Left colon (tissue), 2 donors: ENCODE measurements around the gene COG1. TPM values are rescaled to one million over a fixed set of nuclear protein-coding genes. Genes with fewer than 3 reads are reported as not detected.
"Not testable (repeated sequence)": the region's sequence is repeated elsewhere in the genome, so short reads cannot be mapped to it uniquely, and the experiment has no call there.

Source experiments
- ATAC-seq: fragments of 200-7000 bp; cut with Tn5 transposase; one replicate; pipeline ENCODE4 v1.9.1; 2020; ENCODE audit warnings: mild to moderate bottlenecking, moderate library complexity
- DNase-seq, 2 donors: peaks; one replicate each; pipeline ENCODE4 v3.0.0-alpha.2; 2020
- intact Hi-C, 2 donors: fragments of 100-400 bp; cut with DNase I in 1 of 2; cut with micrococcal nuclease in 1 of 2; formaldehyde crosslinking; loops; one replicate each; pipeline versions ENCODE4 v1.11.2 to v1.14.0; 2022; cut with DNase I, micrococcal nuclease
- long read RNA-seq: library from polyadenylated mRNA; unstranded; transcript quantifications from one replicate; pipeline ENCODE4 v2.0.0, GENCODE V29; 2021
- total RNA-seq, 2 donors: library from RNA; stranded (reverse); fragmentation: NEBNext Ultra II Directional; extraction: Animal tissue kit (Norgen Biotek cat#: 25700); gene quantifications; one replicate each; pipeline ENCODE4 v1.2.1, GENCODE V29; 2021
- donor health status: DM: no; HTN: no; CAD: no.
- donor health status: DM: yes; HTN: yes; CAD: no.

The COG1 gene
- 10 to 100 TPM; 46.4 to 59.6 TPM for total RNA-seq
- long read RNA-seq, full-length matches to known transcripts, result 78 of 130 reads
- long read RNA-seq, partial matches to known transcripts, result 26 of 130 reads
- long read RNA-seq, other reads (novel, unspliced or antisense), result 26 of 130 reads

GRCh38 chr17:73192894-73193701, at the start of gene COG1:
TSS of gene COG1 (plus strand) at chr17:73193055. CDS start at chr17:73193070, 15 bp downstream.
- intact Hi-C loops, result loop anchor here in 1 of 2 donors (5.0 kb wide), 1 partner anchor 39 kb away; a partner anchor contains a TSS
- DNase-seq (peak; percentile 85 to 86), ATAC-seq (peak; percentile 74)

- intact Hi-C loops, DNase-seq, ATAC-seq: not testable (repeated sequence)
Observed at GRCh38 chr17:73144209-73144608, 48.6 kb upstream of the COG1 start.

GRCh38 chr17:73145641-73146040, 47.2 kb upstream of the COG1 start:
- no peak for ATAC-seq
- intact Hi-C loops, result no loop called here
- no peak for DNase-seq

GRCh38 chr17:73147791-73148190, 45.1 kb upstream of the COG1 start:
- ATAC-seq, intact Hi-C loops, DNase-seq: not testable (repeated sequence)

GRCh38 chr17:73148540-73149334, 44.1 kb upstream of the COG1 start:
- ATAC-seq, result no peak
- intact Hi-C loops, result no loop called here

GRCh38 chr17:73150622-73151300, 42.1 kb upstream of the COG1 start:
- not testable (repeated sequence) for ATAC-seq, DNase-seq
- intact Hi-C loops, result loop anchor here in 1 of 2 donors (10.0 kb wide), 1 partner anchor 426 kb away; no protein-coding TSS in a partner anchor

More at GRCh38 chr17:73148540-73149334, 44.1 kb upstream of the COG1 start:
- DNase-seq, result no peak

GRCh38 chr17:73151916-73152632, 40.8 kb upstream of the COG1 start:
- no peak for DNase-seq
- peak; percentile 76 for ATAC-seq
- intact Hi-C loops, result loop anchor here in 1 of 2 donors (10.0 kb wide), 1 partner anchor 427 kb away; no protein-coding TSS in a partner anchor

GRCh38 chr17:73155410-73156165, 37.3 kb upstream of the COG1 start:
- intact Hi-C loops, result loop anchor here in 1 of 2 donors (5.0 to 10.0 kb wide), 2 partner anchors 168 to 431 kb away; no protein-coding TSS in a partner anchor
- ATAC-seq (no peak), DNase-seq (no peak)

GRCh38 chr17:73156166-73156840, 36.6 kb upstream of the COG1 start:
- DNase-seq (peak; percentile 36 to 77), ATAC-seq (peak; percentile 92)
- intact Hi-C loops, result loop anchor here in 1 of 2 donors (5.0 to 10.0 kb wide), 2 partner anchors 169 to 432 kb away; no protein-coding TSS in a partner anchor

- peak; percentile 28 for ATAC-seq
- no peak for DNase-seq
- intact Hi-C loops, result loop anchor here in 1 of 2 donors (5.0 to 10.0 kb wide), 2 partner anchors 170 to 432 kb away; no protein-coding TSS in a partner anchor
Observed at GRCh38 chr17:73156887-73157520, 35.9 kb upstream of the COG1 start.

GRCh38 chr17:73157521-73157890, 35.3 kb upstream of the COG1 start:
- DNase-seq, result no peak
- intact Hi-C loops, result loop anchor here in 1 of 2 donors (5.0 to 10.0 kb wide), 2 partner anchors 170 to 433 kb away; no protein-coding TSS in a partner anchor
- no peak for ATAC-seq

GRCh38 chr17:73158133-73158532, 34.7 kb upstream of the COG1 start:
- ATAC-seq, result no peak
- no peak for DNase-seq
- intact Hi-C loops, result loop anchor here in 1 of 2 donors (5.0 to 10.0 kb wide), 2 partner anchors 171 to 433 kb away; no protein-coding TSS in a partner anchor

GRCh38 chr17:73160980-73161630, 31.8 kb upstream of the COG1 start:
- DNase-seq (no peak), ATAC-seq (no peak)
- intact Hi-C loops, result no loop called here

GRCh38 chr17:73163043-73163442, 29.8 kb upstream of the COG1 start:
- intact Hi-C loops, result no loop called here
- DNase-seq, result no peak
- ATAC-seq, result peak; percentile 46

GRCh38 chr17:73165616-73166404, 27.0 kb upstream of the COG1 start:
- intact Hi-C loops, result no loop called here
- no peak for DNase-seq
- ATAC-seq, result peak; percentile 7
